G401 (cell line): Measurements from ENCODE around the gene AKAP5. TPM values are rescaled to one million over a fixed set of nuclear protein-coding genes. Genes with fewer than 3 reads are reported as not detected.
"Not testable (repeated sequence)": the region's sequence is repeated elsewhere in the genome, so short reads cannot be mapped to it uniquely, and the experiment has no call there.

Experiments
- DNase-seq: peaks from one replicate; pipeline ENCODE4 v3.0.0-alpha.2; 2015; ENCODE audit warnings: low spot score
- in situ Hi-C: cut with HindIII; loops from 2 replicates; pipeline ENCODE4 v1.10.0; 2016; ENCODE audit warnings: low sequenced_read_pairs, mixed read lengths
- total RNA-seq: library from RNA; depleted of rRNA; stranded (reverse); fragments of >200 nt; shearing (Covaris generic); gene quantifications from 2 replicates; pipeline ENCODE4 v1.2.3, GENCODE V29; 2014

AKAP5 gene
- total RNA-seq, 1 experiment from 2014 or later, result 2.1 TPM

DNA sequence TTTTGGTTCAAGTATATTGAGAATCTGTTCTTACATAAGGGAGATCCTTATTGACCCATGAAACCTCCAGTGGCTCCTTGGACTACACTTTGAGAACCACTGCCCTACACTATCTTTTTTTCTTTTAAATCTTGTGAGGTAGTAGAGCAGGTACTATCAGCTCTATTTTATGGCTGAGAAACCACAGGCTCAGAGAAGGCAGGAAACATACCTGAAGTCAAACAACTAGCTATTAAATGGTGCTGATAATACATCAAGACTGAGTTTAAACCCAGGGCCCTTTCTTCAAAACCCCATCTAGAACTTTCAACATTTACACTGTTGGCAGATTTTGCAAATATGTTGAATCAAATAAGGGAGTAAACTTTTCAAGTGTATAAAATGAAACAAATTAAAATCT is 31.5 kb downstream of the AKAP5 start:
- in situ Hi-C loops, result no loop called here
- no peak for DNase-seq

DNA sequence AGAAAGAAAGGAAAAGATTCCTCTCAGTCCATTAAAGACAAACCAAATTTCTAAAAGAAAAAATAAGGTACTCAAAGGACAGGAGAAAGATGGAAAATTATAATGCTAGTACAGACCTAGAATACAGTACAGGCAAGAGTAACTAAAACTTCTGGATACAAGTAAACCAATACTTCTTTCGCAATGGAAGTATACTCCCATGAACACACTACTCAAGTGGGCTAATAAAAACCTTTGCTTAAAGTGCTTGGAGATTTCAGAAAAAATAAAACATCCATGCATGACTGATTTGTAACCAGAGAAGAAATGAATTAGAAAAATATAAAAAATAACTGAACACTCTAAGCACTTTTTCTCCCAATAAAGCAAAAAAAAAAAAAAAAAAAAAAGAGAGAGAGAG is 34.8 kb downstream of the AKAP5 start:
- no peak for DNase-seq
- in situ Hi-C loops, result no loop called here

DNA sequence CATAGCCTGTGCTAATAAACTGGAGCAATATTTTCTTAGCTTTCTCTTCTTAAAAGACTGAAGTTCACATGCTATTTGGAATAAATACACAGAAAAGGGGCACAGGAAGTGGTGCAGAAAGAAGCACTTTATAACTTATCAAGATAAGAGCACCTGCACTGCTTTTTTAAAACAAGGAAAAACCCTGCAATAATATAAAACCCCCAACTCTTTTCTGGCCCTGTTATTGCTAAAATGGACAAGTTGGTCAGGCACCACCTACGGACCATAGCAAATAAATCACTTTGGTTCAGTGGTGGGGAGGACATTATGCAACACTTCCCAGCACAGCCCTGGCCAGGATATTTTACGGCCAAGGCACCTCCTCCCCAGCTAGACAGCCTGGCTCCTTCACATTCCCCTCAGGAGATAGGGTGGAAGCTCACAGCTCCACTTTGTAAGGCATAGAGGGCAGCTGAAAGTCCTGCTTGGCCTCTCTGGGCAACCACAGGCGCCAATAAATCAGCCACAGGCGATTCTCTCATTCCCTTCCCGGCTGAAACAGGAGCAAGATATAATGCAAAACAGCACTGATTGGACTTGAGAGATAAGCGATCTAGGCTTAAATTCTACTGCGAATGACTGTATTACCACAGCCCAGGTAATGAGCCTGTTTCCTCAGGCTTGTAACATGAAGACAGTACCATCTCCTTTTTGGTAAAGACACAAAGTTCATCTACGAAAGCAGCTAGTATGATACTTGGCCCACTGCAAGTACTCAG is 36.3 kb downstream of the AKAP5 start:
- in situ Hi-C loops, result no loop called here
- DNase-seq, result peak; percentile 54

DNA sequence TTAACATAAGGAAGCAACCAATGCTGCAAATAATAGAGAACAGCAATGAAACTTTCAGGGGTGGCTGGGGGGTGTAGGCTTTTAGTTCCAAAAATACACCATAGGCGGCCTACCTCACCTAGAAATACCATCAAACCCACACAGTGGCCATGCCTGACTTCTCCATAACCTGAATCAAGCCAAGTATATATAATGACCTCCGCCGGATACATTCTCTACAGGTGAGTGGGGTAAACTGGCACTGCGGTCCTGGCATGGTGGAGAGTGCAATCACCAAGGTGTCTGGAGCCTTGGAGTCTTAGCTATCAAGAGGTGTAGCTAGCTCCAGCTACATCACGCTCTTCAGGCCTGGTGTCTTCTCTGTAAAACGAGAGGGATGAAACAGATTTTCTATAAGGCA is 37.2 kb downstream of the AKAP5 start:
- in situ Hi-C loops, result no loop called here
- no peak for DNase-seq

DNA sequence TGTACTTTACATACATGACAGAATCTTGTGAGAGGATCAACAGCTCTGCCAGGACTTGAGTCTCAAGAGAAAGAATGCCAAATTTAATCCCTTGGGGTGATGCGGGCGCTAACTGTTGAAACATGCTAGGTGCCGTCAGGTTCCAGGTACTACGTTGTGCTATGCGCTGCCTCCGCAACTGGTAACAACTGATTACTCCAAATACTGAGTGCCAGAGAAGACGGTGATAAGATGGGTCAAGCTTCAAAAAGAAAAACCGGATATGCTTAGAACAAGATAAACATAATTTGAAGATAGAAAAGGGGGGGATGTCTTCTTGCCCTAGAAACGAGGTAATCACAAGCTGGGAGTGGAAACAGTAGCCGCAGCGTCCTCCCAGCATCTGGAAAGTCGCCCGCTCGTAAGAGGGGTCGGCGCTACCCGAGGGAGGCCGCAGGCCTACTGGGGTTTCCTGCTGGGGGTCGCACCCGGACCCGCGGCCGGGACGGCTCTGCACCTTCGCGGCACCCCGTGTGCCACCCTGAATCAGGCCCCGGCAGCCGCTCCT is 37.7 kb downstream of the AKAP5 start:
- peak; percentile 51 for DNase-seq

DNA sequence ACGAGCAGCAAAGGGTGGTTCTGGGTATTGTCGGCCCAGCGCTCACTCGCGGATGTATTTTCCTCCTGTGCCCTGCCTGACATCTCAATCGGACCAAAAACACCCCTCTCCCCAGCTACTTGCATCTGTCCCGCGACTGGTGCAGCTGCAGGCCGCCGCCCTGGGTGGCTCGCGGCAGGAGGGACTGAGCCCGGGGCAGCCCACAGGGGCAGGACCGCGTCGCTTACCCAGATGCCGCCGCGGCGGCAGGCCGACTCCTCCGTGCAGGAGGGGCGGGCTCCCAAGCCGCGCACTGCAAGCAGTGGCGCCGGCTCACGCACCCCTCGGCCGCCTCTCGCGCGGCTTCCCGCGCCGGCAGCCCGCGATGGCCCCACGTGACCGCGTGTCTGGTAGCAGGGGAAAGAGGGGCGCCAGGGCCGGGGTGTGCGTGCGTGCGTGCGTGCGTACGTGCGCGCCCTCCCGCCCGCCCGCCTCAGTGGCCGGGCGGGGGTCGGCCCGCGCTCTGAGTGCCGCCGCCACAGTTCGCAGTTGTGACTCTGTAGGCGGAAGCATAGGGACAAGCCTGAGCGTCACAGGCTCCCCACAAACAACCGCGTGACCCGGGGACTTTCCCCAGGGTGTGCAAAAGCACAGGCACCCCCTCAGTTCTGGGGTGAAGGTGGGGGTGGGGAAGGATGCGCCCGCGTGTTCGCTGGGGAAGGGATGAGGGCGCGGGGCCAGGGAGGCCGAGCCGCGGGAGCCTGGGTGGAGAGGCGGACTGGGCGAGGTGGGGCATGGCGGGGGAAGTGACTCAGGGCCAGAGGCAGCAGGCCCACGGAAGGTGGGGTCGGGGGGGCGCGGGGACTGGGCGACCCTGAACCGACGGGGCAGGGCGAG is 38.4 kb downstream of the AKAP5 start, which contains the start of gene ZBTB25:
Gene ZBTB25 (minus strand): TSS at position 405 of the 876 bp plus-strand sequence. CDS start 13,305 bp downstream, outside the sequence.
- DNase-seq, result peak; percentile 89
- in situ Hi-C loops, result no loop called here

More for the DNA sequence above, 37.7 kb downstream of the AKAP5 start:
- in situ Hi-C loops, result no loop called here

DNA sequence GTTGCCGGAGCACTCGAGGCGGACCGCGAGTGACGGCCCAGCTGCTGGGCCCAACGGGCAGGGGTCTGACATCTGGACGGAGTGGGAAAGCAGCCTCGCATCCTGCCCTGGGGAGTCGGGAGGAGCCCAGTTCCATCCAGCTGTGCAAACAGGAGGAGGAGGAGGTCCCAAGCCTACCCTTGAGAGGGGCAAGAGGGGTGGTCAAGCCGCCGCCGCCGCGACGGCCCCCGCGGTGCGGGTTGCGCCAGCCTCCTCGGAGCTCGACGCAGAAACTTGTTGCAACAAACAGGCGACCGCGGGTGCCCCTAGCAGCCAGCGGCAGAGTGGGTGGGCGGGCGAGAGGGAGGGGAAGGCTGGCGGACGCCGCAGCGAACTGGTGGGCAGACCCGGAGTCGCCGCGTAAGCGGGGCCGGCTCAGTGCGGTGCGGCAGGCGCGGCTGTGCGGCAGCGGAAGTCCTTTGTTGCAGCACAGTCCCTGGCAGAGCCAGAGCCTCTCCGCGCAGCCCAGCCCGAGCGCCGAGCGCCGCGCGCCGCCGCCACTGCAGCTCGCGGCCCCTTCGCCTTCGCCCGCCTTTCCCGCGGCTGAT is 39.1 kb downstream of the AKAP5 start, which contains the start of gene ZBTB1:
Gene ZBTB1 (plus strand): TSS at position 461 of the 587 bp plus-strand sequence. CDS start 16,735 bp downstream, outside the sequence.
- in situ Hi-C loops, result no loop called here
- DNase-seq, result peak; percentile 68

DNA sequence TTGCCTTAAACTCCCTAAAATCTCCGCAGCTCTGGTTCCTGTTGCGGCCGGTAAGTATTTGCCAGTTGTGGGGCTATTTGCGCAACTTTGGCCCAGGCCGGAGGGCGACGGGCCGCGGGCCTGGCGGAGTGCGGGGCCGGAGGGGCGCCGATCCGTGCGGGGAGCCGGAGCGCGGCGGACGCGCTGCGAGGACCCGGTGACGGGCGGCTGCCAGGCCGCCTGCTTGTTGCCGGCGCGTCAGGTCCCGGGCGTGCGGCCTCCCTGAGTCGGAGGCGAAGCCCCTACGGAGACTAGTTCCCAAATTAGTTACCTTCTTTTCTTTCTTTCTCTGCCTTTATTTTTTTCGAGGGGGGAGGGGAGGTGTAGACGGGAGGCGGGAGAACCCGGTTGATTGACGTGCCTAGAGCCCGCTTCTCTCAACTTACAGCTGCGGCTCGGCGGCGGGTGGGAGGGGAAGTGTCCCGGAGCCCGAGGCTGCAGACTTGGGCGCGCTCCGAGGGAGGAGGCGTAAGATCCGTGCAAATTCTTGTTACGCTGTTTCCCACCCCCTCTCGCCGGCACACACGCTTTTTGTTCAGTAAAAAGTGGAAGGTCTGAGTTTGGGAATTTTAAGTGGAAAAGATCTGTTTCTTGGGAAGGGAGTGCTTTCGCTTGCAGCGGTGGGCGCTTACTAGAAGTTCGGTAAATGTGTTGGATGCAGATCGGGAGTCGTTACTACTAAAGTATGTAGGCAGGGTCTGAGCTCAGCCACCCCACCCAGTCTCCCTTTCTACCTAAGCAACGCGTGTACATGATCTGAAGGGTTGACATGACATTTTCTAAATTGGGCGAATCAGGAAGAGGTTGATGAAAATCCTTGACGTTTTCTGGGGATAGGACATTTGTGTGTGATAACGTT is 39.8 kb downstream of the AKAP5 start:
- in situ Hi-C loops, result no loop called here
- DNase-seq, result peak; percentile 83

DNA sequence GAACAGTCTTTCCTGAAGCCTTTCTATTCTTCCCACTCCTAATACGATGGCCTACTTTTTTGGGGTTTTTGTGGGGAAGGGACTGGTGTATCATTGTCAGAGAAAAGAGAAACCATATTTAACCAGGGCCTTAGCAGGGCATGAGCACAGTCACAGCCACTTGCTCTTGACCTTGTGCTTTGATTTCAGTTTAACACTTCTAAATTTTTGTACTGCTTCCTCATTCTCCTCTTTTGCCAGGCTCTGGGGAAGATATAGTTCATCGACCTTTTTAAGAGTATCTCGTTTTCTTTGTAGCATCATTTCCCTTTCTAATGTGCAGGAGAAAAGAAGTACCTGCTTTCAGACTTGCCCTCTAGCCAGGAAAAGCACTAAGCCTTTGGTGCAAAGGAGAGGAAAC is 41.4 kb downstream of the AKAP5 start:
- in situ Hi-C loops, result no loop called here
- no peak for DNase-seq

DNA sequence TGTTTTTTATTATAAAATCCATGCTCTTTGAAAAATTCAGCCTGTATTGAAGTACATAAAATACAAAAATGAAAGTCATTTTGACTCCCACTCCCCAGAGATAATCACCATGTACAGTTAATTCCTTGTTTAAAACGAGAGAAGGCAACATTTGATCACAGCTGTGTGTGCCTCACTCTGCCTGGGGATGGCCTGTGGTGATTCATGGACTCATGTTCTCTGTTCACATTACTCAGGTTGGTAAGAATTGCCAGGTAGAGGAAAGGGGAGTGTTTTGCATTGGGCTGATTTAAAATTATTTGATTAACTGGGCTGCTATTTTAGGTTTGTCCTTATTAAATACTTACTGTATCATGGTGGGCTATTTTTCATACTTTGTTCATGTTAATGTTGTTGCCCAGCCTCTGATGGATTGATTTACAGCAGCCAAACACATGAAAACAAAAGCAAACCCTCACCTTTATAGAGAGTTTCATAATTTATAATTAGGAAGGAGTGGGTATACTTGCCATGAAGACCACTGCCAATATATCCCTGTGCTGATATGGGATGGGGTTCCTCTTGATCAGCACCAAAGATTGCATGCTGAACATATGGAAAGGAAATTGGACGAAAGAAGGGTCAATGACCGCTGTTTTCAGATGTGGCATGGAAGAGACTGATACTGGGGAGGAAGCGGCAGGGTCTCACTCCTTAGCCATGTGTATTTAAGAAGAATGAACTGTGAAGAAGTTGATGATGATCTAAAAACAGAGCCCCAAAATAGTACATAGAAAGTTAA is 42.3 kb downstream of the AKAP5 start:
- DNase-seq, result no peak

DNA sequence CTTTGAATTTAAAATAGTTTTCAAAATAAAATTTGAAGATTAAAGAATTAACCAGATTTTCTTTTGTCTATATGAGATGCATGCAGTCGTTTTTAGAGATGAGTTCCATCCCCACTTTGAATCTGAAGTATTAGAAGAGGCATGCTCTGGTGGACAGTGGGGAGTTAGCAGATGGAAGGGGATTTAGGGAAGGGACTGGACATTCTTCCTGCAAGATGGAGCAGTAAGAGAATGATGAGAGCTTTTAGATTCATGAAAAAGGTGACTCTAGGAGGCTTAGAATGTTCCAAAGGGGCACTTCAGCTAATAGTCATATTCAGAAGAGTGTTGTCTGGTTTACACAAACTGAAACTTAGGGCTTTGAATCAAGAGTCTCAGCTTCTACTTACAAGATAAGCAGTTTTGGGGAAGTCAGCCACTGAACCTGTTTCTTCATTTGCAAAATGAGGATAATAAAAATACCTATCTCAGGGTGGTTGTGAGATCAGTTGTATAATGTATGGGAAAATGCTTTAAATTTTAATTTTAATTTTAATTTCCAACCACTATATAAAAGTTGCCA is 43.0 kb downstream of the AKAP5 start:
- DNase-seq, result no peak
- in situ Hi-C loops, result no loop called here

More for the DNA sequence above, 42.3 kb downstream of the AKAP5 start:
- in situ Hi-C loops, result no loop called here

DNA sequence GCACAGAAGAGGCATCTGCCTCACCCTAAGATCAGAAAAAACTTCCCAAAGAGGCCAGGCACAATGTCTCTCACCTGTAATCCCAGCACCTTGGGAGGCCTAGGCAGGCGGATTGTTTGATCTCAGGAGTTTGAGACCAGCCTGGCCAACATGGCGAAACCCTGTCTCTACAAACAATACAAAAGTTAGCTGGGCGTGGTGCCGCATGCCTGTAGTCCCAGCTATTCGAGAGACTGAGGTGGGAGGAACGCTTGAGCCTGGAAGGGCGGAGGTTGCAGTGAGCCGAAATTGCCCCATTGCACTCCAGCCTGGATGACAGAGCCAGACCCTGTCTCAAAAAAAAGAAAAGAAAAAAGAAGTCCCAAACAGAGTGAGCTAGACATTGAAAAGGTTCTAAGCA is 43.7 kb downstream of the AKAP5 start:
- in situ Hi-C loops, result no loop called here
- no peak for DNase-seq

DNA sequence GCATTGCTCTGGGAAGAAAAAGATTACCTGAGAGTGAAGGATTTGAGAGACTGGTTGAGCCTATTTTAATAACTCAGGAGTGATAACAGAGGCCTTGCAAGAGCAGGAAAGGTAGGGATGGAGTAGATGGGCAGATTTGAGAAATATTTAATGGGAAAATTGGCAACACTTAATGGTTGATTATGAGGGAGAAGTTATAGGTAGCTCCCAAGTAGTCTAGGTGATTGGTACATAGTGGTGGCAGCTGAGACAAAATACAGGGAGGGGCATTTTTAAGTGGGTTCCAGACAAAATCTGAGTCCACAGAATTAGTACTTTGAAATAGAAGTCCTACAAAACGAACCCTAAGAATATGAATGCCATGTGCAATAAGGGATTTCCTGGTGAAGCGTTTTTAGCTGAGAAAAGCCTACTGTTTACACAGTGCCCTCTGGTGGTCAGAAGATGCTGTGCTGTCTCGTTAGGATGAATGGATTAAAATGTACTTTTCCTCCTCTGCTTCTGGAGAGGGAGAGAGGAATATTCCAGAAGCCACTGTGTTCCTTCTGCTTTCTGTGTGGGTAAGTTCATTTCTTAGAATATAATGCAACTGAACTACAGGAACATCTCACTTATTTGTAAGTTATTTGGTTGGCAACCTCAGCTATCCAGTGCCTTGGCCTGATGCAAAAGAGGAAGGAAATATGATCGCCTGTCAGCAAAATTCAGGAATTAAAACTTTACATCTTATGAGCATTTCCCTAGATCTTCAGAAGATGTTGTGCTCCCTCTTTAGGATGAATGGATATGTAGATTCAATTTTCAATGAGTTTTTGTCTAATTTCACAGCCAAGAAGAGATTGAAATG is 45.7 kb downstream of the AKAP5 start:
- in situ Hi-C loops, result no loop called here

DNA sequence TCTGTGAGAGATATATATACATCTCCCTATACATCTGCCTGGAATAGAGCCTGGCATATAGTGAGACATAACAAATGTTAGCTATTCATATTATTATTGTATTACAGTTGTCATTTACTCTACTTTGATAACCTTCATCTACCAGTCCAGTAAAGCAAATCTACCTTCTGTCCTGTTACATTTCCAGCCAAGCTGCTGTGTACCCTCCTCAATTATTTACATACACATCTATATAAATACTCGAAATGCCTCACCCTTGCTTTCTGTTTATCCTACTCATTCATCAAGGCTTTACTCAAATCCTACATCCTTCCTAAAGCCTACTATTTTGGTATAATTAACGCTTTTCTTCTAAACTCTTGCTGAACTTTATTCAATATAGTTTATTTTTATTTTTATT is 48.0 kb downstream of the AKAP5 start:
- in situ Hi-C loops, result no loop called here
- DNase-seq, result no peak

More for the DNA sequence above, 45.7 kb downstream of the AKAP5 start:
- peak; percentile 85 for DNase-seq

DNA sequence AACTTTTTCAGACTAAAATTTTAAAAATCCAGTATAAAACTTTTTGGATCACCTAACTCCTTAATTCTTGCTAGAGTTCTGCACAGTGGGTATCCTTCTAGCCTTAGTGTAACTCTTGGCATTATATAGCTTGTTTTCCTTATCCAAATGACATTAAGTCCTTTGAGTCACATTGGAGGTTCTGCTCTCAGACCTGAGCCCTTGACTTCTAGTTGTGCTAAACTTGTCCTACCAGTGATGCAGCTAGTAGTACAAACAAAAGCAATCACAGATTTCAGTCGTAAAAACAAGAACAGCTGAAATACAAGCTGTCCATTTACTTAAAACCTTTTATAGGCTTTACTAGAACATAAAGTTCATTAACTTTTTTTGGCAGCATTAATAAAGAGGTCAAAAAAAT is 49.8 kb downstream of the AKAP5 start:
- no peak for DNase-seq
- in situ Hi-C loops, result no loop called here

DNA sequence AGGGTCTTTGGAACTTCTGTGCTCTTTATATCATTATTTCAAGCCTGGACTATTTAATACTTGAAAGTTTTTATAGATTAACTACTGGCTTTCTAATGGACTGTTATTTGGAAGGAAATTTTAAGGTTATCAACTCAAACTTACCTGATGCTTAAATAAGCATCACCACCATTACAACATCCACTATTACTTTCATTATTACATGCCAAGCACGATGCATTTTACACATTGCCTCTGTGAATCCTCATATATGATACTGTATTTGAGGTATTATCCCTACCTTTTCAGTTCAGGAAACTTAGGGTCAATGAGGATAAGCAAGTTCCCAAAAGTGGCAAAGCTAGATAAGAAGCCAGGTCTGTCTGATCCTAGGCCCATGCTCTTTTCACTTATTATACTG is 51.7 kb downstream of the AKAP5 start:
- in situ Hi-C loops, result no loop called here
- no peak for DNase-seq

DNA sequence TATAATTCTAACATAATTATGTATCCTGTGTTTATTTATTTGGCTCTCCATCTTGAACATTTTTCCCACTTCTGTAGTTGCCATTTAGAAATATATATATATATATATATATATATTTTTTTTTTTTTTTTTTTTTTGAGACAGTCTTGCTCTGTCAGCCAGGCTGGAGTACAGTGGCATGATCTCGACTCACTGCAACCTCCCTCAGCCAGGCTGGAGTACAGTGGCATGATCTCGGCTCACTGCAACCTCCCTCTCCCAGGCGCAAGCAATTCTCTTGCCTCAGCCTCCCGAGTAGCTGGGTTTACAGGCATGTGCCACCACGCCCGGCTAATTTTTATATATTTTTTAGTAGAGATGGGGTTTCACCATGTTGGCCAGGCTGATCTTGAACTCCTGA is 52.4 kb downstream of the AKAP5 start:
- in situ Hi-C loops, DNase-seq: not testable (repeated sequence)
